ENCODE measurements around the gene PIP5KL1.

PIP5KL1 gene, protein sequence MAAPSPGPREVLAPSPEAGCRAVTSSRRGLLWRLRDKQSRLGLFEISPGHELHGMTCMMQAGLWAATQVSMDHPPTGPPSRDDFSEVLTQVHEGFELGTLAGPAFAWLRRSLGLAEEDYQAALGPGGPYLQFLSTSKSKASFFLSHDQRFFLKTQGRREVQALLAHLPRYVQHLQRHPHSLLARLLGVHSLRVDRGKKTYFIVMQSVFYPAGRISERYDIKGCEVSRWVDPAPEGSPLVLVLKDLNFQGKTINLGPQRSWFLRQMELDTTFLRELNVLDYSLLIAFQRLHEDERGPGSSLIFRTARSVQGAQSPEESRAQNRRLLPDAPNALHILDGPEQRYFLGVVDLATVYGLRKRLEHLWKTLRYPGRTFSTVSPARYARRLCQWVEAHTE

DNA sequence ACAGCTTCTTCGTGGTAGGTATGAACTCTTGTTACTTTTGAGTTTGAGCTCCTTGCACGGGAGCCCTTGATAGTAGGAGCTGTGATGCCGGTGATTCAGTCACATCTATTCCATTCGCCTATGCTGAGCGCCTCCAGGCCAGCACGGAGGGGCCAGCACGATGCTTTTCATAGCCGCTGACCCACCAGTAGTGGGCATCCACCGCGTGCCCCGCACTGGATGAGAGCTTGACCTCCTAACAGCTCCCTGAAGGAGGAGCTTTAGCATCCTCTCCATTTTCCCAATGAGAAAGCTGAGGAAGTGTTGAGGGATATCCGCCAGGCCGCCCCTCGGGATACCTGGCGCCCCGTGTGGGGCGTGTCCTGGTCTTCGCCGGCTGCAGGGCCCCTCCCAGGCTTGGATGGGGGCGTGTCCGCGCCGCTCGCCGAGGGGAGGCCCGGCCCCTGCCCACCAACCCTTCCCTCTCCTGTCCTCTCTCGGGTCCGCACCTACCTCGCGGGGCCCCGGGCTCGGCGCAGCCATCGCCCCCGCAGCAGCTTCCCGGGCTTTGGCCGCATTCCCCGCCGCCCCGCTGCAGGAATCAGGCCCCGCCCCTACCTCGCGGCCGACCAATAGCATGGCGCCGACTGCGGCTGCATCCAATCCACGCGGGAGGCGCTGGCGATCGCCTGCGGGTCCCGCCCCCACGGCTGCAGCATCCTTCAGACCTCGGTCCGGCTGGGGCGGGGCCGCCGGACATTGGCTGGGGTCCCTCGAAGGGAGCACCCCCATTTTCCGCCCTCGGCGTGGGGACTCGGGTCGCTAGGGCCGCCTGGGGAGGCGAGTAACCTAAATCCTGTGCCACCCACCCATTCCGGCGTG, at the start of gene PIP5KL1:
Gene PIP5KL1 (minus strand): TSS at position 547 of the 861 bp plus-strand sequence. CDS start 25 bp downstream, at position 522.
- peak; percentile 58 to 74 for DNase-seq

DNA sequence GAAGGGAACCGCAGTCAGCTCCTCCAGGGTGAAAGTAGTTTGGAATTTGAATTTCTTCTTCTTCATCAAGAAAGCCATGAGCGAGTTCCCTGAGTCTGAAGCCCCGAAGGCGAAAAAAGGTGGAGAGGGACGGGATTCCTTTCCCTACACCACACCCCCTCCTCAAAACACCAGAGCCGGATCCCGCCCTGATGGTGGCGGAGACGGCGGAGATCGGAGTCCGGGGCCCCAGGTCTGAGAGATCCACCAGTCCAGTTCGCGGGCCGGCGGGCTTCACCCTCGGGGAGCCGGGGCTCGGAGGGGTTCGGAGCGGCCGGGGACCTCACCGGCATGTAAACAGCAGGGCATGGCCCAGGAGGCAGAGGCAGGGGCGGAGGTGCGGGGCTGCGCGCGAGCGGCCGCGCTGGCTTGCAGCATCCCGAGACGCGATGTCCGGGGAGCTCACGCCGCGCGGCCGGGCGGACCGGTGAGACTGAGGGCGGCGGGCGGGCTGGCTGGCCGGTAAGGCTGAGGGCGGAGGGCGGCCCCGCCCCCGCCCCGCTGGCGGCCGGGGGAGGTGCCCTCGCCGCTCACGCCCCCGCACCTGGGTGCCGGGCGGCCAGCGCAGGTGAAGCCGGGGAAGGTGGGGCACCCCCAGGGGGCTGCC, 49.6 kb upstream of the PIP5KL1 start:
- DNase-seq = no peak

DNA sequence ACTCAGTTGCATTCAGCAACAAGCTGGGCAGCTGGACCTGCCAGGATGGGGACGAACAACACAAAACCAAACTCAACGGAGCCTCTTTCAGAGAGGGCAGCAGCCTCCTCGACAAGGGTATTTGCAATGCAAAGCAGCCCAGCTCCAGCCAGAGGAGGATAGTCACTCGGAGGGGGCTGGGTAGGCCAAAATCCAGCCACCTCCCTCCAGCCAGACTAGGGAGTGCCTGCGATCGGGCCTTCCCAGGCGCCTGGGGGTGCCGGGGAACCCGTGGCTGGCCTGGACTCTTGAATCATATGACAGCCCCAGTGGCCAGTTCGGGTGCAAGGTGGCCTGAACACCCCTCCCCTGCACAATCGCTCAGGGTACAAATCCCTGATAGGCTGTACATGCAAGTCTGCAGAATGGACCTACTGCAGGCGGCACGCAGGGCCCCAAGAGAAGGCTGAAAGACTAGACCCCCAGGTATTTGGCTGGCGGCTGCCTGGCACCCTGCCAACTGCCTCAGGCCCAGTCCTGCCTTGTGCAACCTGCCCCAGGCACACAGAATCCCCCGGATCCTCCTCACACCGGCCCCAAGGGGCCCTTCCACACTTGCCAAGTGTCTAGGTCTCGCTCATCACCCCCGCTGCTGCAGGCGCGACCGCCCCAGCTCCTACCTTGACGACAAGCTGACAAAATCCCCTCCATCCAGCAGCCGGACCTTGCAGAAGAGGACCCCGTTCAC, 48.9 kb upstream of the PIP5KL1 start:
- DNase-seq = peak; percentile 84 to 88

DNA sequence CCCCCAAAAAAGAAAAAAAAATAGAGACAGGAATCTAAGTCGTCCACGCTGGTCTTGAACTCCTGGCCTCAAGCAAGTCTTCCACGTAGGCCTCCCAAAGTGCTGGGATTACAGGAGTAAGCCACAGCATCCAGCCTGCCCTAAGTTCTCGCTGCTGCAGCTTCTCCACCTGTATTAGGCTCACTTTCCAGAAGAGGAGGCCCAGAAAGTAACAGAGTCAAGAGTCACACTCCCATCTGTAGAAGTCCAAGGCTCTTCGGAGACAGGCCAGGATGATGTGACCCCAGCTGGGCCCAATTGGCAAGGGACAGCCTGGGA, 48.4 kb upstream of the PIP5KL1 start:
- DNase-seq = no peak

DNA sequence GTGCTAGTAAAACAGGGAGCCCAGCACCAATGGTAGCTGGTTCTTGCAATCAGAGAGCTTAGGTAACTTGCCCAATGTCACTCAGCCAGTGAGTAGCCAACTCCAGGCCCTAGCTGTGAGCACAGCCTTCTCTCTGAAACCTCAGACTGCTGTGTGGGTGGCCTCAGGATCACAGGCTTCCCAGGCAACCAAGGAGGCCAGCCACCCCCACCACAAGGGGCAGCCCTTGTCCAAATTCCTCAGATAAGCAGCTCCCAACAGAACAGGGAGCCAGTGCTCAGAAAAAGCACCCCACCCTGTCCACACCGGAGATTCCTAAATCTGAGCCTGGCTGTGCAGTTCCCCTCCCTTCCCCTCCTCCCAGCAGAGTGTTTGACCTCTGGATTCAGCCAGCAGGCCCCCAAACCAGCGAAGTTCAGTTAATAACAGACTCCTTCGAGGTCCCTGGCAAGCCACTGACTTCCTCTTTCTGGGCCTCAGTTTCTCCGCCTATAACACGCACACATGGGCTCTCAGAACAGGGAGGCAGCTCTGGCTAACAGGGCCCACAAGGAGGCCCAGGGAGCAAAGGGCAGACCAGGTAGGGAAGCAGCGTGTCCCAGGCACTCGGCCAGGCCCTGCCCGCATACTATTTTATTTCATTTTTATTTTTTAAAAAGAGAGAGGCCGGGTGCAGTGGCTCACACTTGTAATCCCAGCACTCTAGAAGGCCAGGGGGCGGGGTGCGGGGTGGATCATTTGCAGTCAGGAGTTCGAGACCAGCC, 47.5 kb upstream of the PIP5KL1 start:
- no peak for DNase-seq

DNA sequence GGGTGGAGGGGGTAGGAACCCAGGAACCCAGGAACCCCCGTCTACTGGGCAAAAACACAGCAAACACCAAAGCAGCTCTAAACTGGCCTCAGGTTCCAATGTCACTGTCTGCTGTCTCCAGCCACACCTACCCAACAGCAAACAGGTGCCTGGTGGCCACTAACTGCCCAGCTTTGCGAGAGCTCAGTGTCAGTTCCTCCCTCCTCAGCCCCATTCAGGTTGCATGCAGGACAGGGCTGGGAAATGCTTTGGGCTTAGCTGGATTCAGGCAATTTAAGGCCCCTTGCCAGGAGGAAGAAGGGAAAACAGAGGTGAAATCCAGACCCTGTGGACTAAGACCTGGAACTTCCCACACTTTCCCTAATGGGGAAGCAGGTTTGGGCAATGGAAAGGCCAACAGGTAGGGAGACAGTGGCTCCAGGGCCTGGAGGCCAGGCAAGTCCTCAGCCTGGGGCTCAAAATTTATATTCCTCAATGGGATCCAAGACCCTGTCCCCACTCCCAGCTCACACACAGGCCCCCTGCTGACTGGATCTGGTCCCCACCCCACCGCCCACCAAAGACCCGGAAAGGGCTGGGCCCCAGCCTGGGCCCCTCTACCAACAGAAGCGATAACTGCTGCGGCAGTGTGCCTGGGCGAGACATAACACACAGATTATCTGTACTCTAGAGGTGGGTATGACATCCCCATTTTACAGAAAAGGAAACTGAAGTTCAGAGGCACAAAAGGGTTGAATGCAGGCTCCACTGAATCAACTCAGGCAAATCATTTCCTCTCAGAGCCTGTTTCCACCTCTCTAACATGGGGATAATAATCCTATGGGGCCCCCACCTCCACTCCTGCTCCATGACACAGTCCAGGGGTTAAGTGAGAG, 46.7 kb upstream of the PIP5KL1 start:
- DNase-seq = no peak

DNA sequence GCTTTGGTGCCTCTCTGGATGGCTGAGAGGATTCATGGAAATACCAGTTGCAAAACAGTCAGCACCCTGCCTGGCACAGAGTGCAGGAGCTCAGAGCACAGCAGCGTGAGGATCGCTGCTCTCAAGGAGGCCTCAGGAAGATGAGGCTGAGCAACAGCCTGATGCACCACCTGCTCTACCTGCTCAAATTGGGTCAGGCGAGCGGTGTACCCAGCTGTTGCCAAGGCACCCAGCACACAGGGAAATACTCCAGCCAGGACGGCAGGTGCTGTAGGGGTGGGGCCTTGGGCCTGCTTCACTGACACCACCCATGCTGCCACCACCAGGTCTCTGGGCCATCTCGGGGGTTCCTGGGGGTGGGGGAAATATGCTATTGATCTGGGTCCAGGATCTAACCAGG, 45.9 kb upstream of the PIP5KL1 start:
- no peak for DNase-seq

DNA sequence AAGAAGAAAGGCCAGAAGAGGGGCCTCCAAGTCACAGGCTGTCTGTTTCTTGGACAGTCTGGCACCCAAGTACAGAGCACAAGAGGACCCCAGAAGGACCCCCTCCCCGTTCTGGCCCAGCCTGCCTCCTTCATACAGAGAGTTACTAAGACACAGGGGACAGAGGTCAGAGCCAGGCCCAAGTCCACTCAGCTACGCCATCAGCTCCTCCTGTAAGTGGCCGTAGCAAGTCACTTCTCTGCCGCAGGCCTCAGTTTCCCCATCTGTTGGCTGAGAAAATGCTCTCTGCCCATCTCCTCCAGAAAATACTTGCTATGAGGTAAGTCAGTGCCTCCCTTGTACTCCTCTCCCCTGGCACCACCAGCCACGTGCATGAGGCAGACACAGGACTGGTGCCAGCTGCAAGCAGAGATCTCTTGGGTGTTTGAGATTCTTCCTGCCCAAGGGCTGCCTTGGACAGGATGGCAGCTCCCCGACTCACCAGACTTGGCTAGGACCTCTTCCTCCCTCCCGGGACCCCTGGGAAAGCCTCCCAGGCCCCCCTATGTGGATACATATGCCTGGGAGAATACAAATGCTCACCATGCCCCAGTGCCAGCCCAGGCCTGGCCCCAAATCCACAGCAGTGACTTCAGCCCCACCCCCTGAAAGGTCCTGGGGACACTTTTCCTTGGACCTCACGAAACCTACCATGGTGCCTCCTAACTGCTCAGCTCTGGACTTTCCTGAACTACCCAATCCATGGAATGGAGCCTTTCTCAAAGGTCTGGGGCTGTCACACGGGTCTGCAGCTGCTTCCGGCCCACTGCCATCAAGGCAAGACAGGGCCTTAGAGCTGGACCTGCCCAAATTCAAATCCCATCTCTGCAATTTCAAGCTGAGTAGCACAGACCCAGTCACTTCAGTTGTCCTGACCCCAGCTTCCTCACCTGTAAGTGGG, 45.1 kb upstream of the PIP5KL1 start:
- DNase-seq = no peak

DNA sequence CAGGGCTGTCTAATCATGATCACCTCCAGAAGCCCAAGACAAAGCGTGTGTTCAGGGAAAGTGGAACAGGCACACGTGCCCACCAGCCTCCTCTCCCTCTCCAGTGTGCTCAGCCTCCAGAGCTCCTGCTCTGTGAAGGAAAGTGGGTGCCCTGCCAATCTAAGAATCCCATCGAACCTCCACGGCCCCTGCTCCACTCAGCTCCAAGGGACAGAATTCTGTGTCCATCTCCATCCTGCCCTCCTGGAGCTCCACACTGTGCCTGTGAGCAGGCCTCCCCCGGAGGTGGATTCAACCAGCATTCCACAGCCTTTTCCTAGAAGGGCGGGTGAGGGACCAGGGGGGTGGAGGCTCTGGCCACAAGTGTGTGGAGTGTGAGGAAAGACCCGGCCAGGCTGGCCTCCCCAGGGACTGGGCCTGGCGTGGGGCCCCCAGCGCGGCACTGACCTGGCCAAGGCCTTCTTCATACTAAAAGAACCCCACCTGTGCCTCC, 44.2 kb upstream of the PIP5KL1 start:
- no peak for DNase-seq

DNA sequence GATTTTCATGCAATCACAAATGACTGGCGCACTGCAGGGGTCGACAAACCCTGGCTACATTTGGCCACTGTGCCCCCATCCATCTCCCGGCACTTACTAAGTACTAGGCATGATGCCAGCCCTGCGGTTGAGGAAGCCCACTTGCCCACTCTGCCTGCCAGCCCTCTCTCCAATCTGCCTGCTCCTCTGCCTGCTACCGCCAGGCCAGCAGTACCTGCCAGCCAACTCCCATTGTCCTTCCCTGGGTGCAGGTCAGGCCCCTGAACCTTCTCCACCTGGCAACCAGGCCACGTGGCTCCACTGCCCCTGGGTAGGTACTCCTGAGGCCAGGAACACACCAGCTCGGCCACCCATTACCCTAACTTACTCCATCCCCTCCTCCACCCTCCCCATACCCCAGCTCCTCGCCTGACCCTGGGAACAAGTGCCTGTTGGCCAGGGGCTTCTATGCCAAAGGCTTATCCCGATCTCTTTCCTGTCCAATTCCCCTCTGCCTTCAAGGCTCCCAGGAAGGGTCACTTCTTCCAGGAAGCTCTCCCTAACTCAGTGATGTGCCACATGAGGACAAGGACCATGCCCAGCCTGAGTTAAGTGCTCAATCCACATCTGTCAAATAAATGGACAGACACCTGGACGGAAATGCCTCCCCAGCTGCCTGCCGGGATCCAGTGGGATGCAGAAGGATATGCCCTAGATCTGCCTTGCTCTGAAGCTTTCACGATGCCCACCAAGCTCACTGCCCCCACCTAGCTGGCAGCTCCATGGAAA, 43.6 kb upstream of the PIP5KL1 start:
- DNase-seq = no peak

DNA sequence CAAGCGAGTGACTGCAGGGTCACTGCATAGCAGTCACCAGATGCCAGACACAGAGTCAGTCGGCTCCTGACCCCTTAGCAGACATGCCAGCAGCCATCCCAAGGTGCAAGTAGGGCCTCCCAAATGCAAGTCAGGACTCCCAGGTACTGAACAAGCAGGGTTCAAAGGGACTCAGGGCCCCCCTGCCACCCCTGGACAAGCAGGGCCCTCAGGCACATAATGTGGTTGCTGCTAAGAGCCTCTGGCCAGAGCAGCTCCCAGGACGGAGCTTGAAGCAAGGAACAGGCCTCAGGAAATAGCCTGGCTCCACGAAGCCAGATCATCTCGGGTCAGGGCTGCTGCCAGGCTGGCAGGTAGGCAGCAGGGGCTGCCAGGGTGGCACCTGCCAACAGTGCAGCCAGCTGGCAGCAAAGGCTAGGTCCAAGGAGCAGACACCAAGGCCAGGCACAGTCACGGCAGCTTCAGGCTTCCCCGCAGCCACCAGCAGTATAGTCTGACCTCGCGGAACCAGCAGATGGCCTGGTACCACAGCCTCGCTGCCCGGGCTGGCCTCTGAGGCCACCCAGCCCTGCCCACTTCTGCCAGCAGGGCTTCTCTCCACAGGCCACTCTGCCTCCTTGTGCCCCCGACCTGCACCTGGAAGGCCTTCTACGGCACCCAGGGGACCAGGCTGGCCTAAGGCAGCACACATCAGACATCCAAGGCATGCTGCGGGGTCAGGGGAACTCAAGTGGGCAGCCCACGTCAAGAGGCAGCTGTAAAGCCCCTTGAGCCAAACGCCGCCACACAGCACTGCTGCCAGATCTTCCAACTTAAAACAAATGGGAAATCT, 42.8 kb upstream of the PIP5KL1 start:
- peak in 1 of 2 donors; percentile 50 for DNase-seq

DNA sequence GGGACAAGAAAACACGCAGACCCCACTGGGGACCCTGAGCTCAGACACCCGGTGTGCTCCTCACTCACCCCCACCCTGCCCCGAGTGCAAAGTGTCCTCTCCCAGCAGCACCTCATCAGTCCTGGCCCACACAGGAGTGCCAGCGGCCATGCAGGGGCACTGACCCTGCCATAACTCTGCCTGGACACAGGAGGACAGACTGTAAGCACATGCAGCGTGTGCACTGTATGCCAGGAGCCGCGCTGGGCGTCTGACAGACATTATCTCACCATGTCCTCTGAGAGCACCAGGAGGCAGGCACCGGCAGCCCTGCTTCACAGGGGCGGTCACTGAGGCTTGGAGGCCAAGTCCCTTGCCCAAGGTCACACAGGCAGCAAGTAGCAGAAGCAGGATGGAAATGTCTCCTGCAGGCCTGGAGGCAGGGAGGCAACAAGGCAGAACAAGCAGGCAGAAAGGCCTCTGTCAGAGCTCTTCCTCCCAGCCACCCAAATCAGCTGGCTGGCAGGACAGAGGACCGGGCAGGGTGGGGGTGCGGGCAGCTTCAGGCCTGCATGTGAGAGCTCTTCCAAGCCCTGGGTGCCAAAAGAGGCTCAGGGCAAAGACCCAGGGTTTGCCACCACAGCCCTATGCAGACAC, 41.8 kb upstream of the PIP5KL1 start:
- peak in 1 of 2 donors; percentile 79 for DNase-seq

DNA sequence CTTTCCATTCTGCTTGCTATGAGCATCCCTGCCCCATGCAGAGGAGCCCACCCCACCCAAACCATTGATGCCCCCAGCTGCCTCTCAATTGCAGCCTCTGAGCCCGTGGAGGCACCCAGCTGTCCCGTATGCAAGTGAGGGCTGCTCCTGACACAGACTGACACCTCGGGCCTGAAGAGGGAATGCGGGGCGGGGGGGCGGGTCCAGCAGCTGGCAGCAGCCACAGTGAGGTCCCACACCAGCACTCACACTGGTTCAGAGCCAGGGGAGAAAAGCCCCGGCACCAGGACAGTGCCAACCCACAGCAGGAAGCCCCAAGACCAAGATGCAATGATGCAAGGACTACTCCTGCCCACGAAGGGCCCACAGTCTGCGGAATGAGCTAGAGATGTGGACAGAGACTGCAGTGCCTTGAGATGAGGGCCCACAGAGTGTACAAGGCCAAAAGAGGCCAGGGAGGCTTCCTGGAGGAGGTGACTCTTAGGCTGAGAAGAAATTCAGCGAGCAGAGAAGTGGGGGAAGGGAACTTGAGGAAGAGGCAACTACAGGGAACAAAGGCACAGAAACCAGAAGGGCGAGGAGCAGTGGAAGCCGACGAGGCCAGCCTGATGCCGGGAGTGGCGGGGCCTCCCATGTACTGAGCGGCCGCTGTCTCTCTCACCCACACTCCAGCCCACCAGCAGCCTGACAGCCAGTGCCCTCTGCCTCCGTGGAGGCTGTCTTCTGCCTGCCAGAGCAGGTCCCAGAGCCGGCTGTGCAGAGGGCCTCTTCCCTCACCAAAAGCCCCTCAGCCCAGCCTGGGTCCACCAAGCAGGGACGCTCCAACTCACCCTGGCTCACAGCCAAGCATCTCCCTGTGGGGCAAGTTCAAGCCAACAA, 41.0 kb upstream of the PIP5KL1 start:
- DNase-seq = peak; percentile 87

DNA sequence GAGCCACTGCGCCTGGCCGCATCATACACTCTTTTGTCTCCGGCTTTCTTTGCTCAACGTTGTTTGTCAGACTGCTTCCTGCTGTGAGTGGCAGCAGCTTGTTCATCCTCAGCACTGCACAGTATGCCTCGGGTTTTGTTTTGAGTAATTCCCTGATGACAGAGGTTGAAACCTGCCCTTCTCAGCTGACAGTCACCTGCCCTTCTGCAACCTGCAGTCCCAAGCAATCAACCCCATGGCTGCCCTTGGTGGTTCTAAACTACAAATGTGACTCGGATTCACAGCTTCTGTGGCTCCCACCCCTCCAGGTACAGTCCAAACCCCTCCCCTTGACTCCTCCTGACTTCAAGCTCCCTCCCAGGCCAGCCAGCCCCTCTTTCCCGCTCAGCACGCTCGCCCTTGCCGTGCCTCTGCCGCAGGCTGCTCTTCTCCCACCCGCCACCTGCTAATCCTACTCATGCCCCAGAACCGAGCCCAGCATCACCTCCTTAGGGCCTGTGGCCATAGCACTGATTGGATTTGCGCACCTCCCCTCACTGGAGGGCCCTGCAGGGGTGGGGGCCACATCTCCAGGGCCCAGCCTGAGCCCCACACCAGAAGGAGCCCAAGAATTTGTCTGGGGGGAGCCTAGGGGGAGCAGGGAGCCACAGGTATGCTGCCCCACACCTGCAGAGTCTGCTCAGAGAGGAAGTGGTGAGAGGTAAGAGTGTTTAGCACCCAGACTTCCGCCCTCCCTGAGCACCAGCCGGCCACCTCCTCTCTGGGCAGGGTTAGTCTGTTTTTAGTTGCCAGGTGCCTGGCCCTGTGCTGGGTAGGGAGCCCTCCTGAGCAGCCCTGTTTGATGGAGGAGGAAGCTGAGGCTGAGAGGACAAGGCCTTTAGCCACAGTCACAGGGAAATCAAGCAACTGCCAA, 40.1 kb upstream of the PIP5KL1 start:
- no peak for DNase-seq

DNA sequence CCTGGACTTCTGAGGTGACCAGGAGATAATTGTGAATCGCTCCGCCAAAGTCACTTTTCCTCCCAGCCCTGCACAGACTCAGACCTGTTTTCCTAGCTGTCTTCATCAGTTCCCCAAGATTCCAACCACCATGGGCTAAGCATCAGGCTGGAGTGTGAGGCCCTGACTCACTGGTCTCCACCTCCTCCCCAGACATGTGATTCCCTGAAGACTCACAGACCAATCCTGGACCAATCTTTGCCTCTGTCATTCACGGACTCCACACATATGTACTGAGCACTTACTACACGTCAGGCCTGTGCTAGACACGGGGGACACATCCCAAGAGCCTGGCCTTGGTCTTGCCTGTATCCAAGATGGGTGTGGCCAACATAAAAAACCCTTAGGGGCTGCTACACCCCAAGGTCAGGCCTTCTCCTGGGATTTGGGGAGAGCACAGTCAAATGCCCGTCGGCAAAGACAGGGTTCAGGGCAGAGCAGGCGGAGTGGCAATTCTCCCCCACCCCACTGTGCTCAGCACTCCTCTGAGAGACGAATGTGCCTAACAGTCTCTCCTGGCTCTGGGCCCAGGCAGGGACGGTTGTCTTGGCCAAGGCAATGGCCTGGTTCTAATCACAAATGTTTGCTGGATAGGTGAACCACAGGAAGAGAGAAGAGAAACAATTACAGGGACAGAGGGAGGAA, 38.3 kb upstream of the PIP5KL1 start:
- DNase-seq = peak in 1 of 2 donors; percentile 67

All from hippocampal formation (tissue), 2 donors.